ENCODE measurements around the gene BTBD7. TPM values are rescaled to one million over a fixed set of nuclear protein-coding genes. Genes with fewer than 3 reads are reported as not detected.
"Not testable (repeated sequence)": the region's sequence is repeated elsewhere in the genome, so short reads cannot be mapped to it uniquely, and the experiment has no call there.

BTBD7 gene
- total RNA-seq, 1 experiment from 2014 or later = 30.8 TPM

DNA sequence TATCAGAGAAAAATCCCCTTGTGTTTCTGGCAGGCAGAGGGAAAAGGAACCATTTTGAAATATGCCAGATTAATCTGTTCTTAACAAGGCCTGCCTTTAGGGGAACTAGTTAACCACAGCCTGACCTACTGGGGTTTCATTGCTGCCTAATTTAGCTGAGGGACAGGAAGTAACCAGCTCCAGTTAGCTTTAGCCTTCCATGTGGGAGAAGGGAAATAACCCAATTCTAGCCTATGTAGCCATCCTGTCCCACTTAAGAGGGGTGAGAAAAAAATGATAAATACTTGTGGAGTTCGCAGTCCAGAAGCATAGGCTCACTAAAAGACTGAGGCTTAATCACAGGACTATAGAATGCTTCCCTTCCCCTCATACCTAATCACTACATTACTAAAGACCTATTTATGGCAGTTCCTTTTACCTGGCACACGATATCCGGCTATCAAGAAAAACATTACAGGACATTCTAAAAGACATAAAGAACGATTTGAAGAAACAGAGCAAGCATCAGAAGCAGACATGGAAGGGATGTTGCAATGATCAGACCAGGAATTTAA lies 37.0 kb upstream of the BTBD7 start:
- ChIA-PET CTCF (no interaction called here), POLR2A (no interaction called here)

GRCh38 chr14:93368996-93369712 lies 36.3 kb upstream of the BTBD7 start:
- Histone ChIP-seq H3K27me3 (ENCODE audit: insufficient read depth, low read length) (no peaks in the 10 kb centered on the region), H3K4me3 (replicated peaks in 1 of 2; ENCODE audit: low read depth in 1 of 2, low read length in 2 of 2) (no peak overlapping the region), H4K20me1 (ENCODE audit: insufficient read depth) (no peaks in the 10 kb centered on the region), H3K79me2 (ENCODE audit: insufficient read depth, low read length) (no peaks in the 10 kb centered on the region), H3K9me2 (ENCODE audit: insufficient read depth) (no peaks in the 10 kb centered on the region), H3K9ac (ENCODE audit: low read length) (no peak overlapping the region), H3K36me3 (ENCODE audit: control insufficient read depth in 1 of 2, insufficient read depth in 2 of 2, low read length in 2 of 2) (no peaks in the 10 kb centered on the region), H3K9me3 (ENCODE audit: control insufficient read depth in 1 of 2, insufficient read depth in 1 of 2, low read depth in 1 of 2, low read length in 2 of 2) (no peaks in the 10 kb centered on the region), H2AFZ (ENCODE audit: low read depth, low read length, poor library complexity, severe bottlenecking) (no peak overlapping the region), H3K4me1 (ENCODE audit: control insufficient read depth in 1 of 2, insufficient read depth in 2 of 2, low read length in 2 of 2) (no peaks in the 10 kb centered on the region), H3K27ac (ENCODE audit: low read depth, low read length) (no peak overlapping the region), H3K4me2 (ENCODE audit: low read length) (no peak overlapping the region)
- intact Hi-C loops (cut with micrococcal nuclease) = no loop called here
- ChIA-PET RAD21 (ENCODE audit: low non-redundant PET in 1 of 2, low total read pairs in 2 of 2, uncharacterized antibody in 2 of 2, unreplicated experiment in 2 of 2) (no interaction called here), POLR2A (no interaction called here), CTCF (no interaction called here)
- no peak for ATAC-seq
- TF ChIP-seq TCF7L2 (IDR thresholded peaks at IDR 0.05; ENCODE audit: borderline replicate concordance, extremely low read depth, insufficient read depth, insufficient read length) = no peak
- no peak for DNase-seq (ENCODE audit: low read depth, low spot score)
- no TSS peak for BruUV-seq (replicated peaks)

More for the DNA sequence above, 37.0 kb upstream of the BTBD7 start:
- no peak overlapping the region for H3K9ac ChIP-seq (ENCODE audit: low read length)
- no peak overlapping the region for H2AFZ ChIP-seq (ENCODE audit: low read depth, low read length, poor library complexity, severe bottlenecking)
- H3K79me2 ChIP-seq (ENCODE audit: insufficient read depth, low read length) = no peaks in the 10 kb centered on the region
- RAD21 ChIA-PET (ENCODE audit: low non-redundant PET in 1 of 2, low total read pairs in 2 of 2, uncharacterized antibody in 2 of 2, unreplicated experiment in 2 of 2) = no interaction called here
- TF ChIP-seq YY1 (IDR thresholded peaks at IDR 0.05; ENCODE audit: extremely low read depth, insufficient replicate concordance, low read depth, low read length) (no peak), ATF3 (IDR thresholded peaks at IDR 0.05) (no peak), TCF7L2 (IDR thresholded peaks at IDR 0.05; ENCODE audit: borderline replicate concordance, extremely low read depth, insufficient read depth, insufficient read length) (no peak), ELF1 (IDR thresholded peaks at IDR 0.05; ENCODE audit: borderline replicate concordance, low read depth) (no peak), RAD21 (IDR thresholded peaks at IDR 0.05; ENCODE audit: low read depth) (no peak), EZH2phosphoT487 (IDR thresholded peaks at IDR 0.05; ENCODE audit: borderline replicate concordance) (no peak), CEBPB (IDR thresholded peaks at IDR 0.05; ENCODE audit: low read depth) (no peak)
- ATAC-seq (no peak), DNase-seq (ENCODE audit: low read depth, low spot score) (no peak)
- no peak overlapping the region for H3K4me2 ChIP-seq (ENCODE audit: low read length)
- no peak overlapping the region for H3K4me3 ChIP-seq (replicated peaks in 1 of 2; ENCODE audit: low read depth in 1 of 2, low read length in 2 of 2)
- no TSS peak for BruUV-seq (replicated peaks)
- no peaks in the 10 kb centered on the region for H3K9me3 ChIP-seq (ENCODE audit: control insufficient read depth in 1 of 2, insufficient read depth in 1 of 2, low read depth in 1 of 2, low read length in 2 of 2)
- no peak overlapping the region for H3K27ac ChIP-seq (ENCODE audit: low read depth, low read length)
- H3K36me3 ChIP-seq (ENCODE audit: control insufficient read depth in 1 of 2, insufficient read depth in 2 of 2, low read length in 2 of 2) = no peaks in the 10 kb centered on the region
- H4K20me1 ChIP-seq (ENCODE audit: insufficient read depth) = no peaks in the 10 kb centered on the region
- intact Hi-C loops (cut with micrococcal nuclease) = no loop called here
- no peaks in the 10 kb centered on the region for H3K4me1 ChIP-seq (ENCODE audit: control insufficient read depth in 1 of 2, insufficient read depth in 2 of 2, low read length in 2 of 2)
- no peaks in the 10 kb centered on the region for H3K27me3 ChIP-seq (ENCODE audit: insufficient read depth, low read length)
- H3K9me2 ChIP-seq (ENCODE audit: insufficient read depth) = no peaks in the 10 kb centered on the region

- H3K9ac ChIP-seq (ENCODE audit: low read length); H3K27me3 ChIP-seq (ENCODE audit: insufficient read depth, low read length); H4K20me1 ChIP-seq (ENCODE audit: insufficient read depth); intact Hi-C loops (cut with micrococcal nuclease); H3K27ac ChIP-seq (ENCODE audit: low read depth, low read length); CTCF ChIA-PET; H3K4me1 ChIP-seq (ENCODE audit: control insufficient read depth in 1 of 2, insufficient read depth in 2 of 2, low read length in 2 of 2); H3K4me2 ChIP-seq (ENCODE audit: low read length); DNase-seq (ENCODE audit: low read depth, low spot score); RAD21 ChIA-PET (ENCODE audit: low non-redundant PET in 1 of 2, low total read pairs in 2 of 2, uncharacterized antibody in 2 of 2, unreplicated experiment in 2 of 2); POLR2A ChIA-PET; H3K36me3 ChIP-seq (ENCODE audit: control insufficient read depth in 1 of 2, insufficient read depth in 2 of 2, low read length in 2 of 2); ATAC-seq; BruUV-seq (replicated peaks); H3K9me2 ChIP-seq (ENCODE audit: insufficient read depth); H2AFZ ChIP-seq (ENCODE audit: low read depth, low read length, poor library complexity, severe bottlenecking); H3K4me3 ChIP-seq (replicated peaks in 1 of 2; ENCODE audit: low read depth in 1 of 2, low read length in 2 of 2); H3K79me2 ChIP-seq (ENCODE audit: insufficient read depth, low read length); H3K9me3 ChIP-seq (ENCODE audit: control insufficient read depth in 1 of 2, insufficient read depth in 1 of 2, low read depth in 1 of 2, low read length in 2 of 2): not testable (repeated sequence)
Measured at GRCh38 chr14:93354873-93355272, 22.0 kb upstream of the BTBD7 start.
